SIG-M5 (cell line): Measurements from ENCODE around the gene AGTRAP.

ENCODE experiments used
- DNase-seq: peaks from one replicate; lab custom pipeline; 2025; lab: John Stamatoyannopoulos, UW

The AGTRAP gene

GRCh38 chr1:11735854-11736745 is at the start of gene AGTRAP:
Gene AGTRAP (plus strand): TSS chr1:11736136. CDS start chr1:11736209, 73 bp downstream.
- DNase-seq: peak; percentile 51

- no peak for DNase-seq
Observed at GRCh38 chr1:11688506-11688905, 47.4 kb upstream of the AGTRAP start.

DNA sequence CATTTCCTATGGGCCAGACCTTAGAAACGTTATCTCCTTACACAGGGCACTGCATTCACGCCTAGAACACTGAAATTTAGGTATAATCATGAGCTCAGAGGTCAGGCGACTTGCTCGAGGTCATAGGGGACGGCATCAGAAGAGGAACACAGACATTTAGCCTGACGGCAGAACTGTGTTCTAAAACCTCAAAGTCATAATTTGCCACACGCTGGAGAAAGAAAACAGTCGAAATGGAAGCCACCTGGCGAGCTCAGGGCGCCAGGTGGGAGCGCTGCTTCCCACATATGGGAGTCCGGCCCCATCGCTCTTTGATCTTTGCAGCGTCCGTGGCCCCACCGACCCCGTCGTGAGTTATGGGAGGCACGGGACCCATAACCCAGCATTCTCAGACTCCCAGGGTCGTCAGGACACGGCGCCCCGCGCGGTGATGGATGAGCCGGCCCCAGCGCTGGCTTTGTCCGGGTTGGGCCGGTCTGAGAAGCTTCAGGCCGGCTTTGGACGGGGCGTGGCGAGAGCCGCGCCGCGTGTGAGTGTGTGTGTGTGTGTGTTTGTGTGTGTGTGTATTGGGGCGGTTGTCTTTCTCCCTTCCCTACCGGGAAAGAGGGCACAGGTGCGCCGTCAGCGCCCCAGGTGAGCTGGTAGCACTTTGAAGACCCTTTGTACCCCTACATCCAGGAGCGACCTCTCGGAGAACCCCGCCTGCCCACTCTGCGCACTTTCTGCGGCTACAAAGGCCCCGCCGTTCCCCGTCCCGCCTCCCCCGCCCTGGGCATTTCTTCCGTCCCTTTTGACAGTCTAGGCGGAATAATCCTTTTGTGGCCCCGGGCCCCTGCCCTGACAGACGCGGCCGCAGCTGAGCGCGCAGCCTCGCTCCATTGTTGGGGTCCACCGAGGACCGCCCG is 45.3 kb upstream of the AGTRAP start:
- DNase-seq: no peak

GRCh38 chr1:11691302-11691914 is 44.5 kb upstream of the AGTRAP start, which contains the start of gene DRAXIN:
Gene DRAXIN (plus strand): TSS chr1:11691710. CDS start chr1:11706259, 14,549 bp downstream.
- no peak for DNase-seq

- no peak for DNase-seq
Observed at GRCh38 chr1:11691928-11692711, 43.8 kb upstream of the AGTRAP start.

- DNase-seq: no peak
Observed at GRCh38 chr1:11693024-11693590, 42.8 kb upstream of the AGTRAP start.

GRCh38 chr1:11693917-11694316 is 42.0 kb upstream of the AGTRAP start:
- no peak for DNase-seq

DNA sequence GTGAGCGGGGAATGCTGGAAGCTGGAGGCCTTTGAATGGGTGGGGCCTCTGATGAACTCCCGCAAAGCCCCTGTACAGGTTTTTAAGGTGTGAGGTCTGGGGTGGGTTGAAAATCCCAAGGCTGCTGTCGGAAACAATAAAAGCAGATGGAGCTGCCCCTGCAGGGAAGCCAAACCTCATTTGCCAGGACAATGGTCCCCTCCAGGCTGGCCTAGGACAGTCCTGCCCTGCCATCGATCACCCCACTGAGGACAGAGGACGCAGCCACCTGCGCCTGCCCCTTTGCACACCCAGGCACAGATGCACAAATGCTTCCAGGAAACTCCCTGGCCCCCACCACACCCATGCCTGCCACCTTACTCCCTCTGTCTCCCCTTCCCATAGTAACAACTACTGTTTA is 40.1 kb upstream of the AGTRAP start:
- DNase-seq: no peak

- DNase-seq: no peak
Observed at GRCh38 chr1:11697188-11697892, 38.6 kb upstream of the AGTRAP start.

GRCh38 chr1:11697893-11698210 is 38.1 kb upstream of the AGTRAP start:
- no peak for DNase-seq

GRCh38 chr1:11700601-11701467 is 35.1 kb upstream of the AGTRAP start:
- no peak for DNase-seq

DNA sequence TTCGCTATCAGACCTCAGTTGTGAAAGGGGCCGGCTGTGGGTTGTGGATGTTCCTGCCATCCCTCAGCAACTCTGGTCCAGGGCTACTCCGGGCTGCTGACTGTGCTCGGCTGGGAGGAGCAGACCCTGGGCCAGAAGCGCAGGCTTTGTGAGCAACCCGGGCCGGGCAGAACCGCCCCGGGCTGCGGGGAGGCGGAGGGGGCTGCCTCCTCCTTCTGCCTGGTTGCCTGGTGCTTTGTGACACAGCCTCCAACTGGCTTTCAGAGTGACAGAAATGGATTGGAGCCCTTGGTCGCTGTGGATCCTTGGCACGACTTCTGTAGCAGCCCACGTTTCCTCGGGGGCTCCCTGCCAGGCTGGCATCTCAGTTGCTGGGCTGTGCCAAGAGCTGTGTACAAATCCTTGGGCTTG is 34.4 kb upstream of the AGTRAP start:
- DNase-seq: no peak

DNA sequence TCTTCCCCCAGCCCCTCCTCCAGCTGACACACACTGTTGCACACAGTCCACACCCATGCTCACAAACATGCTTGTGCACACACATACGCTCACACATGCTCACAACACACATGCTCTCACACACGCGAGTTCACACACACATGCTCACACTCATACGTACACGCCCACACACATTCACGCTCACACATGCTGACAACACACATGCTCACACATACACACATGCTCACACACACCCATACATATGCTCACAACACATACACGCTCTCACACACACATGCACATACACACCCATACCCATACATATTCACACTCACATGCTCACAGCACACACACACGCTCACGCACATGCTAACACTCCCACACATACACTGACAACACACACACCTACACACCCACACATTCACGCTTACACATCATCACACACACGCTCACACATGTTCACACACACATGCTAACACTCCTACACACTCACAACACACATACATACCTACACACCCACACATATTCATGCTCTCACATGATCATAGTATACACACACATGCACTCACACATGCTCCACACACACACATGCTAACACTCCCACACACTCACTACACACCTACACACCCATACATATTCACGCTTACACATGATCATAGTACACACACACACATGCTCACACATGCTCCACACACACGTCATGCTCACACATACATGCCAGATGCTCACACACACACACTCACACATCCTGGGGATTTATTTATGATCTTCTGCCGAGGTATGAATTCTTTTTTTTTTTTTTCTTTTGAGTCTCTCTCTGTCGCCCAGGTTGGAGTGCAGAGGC is 33.7 kb upstream of the AGTRAP start:
- DNase-seq: no peak

DNA sequence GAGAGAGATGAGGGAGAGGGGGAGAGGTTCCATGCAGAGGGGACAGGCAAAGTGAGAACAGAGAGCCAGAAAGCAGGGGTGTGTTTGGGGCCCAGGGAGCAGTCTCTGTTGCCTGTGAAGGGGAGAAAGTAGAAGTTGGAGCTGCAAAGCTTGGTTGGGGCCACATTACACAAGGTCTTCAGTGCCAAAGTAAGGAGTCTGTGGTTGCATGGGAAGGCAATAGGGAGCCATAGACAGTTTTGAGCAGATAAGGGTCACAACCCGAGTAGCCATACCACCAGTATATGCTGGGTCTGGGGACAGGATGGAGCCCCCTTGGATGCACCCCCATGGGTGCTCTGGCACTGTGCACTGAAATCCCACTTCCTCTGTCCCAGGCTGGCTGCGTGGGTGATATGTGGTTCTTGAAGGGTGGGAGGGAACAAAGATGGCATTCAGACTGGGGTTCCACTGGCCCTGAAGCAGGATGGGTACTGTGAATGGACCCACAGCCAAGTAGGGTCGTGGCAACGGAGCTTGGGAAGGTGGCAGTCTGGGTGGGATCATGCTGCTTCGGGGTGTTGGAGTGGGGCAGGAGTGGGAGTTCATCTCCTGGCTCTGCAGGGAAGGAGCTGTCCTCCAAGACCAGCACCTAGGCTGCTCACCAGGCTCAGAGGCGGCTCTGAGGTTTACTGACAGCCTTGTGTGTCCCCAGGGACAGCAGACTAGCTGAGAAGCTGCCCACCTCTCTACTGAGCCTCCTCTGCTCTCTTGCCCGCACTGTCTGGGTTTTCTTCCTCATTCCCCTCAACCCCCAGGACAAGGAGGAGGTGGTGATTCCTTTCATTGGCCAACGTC is 32.4 kb upstream of the AGTRAP start:
- DNase-seq: no peak

DNA sequence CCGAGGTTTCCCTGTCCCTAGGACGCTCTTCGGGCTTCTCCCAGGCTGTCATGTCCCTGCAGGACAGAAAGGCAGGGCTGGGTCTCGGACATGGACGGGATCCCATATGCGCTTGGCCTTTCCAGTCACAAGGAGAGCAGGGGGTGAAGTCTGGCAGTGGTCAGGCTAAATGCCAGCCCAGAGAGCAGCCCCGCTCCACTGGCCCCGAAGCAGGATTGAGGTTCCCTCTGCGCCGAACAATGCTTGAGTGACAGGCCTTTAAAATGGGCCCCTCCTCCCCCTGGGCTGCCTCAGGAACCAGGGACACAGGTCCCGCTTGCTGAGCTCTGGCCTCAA is 31.8 kb upstream of the AGTRAP start:
- DNase-seq: no peak

- DNase-seq: no peak
Observed at GRCh38 chr1:11704691-11705475, 31.1 kb upstream of the AGTRAP start.

GRCh38 chr1:11705596-11705995 is 30.3 kb upstream of the AGTRAP start:
- DNase-seq: no peak
